Stimulated activated CD8-positive, alpha-beta memory T cell treated with anti-CD3 and anti-CD28 coated beads, Interleukin-7, amount 100 ng/mL, for 48 hours (primary cell): Measurements from ENCODE around the gene MEIOB.

Experiments used
- DNase-seq, 2 donors: peaks; one replicate each; pipeline ENCODE4 v3.0.0-alpha.2; 2020; ENCODE audit warnings: low read depth in 1 of 2; ENCODE audit errors: extremely low read depth in 1 of 2

Gene MEIOB

DNA sequence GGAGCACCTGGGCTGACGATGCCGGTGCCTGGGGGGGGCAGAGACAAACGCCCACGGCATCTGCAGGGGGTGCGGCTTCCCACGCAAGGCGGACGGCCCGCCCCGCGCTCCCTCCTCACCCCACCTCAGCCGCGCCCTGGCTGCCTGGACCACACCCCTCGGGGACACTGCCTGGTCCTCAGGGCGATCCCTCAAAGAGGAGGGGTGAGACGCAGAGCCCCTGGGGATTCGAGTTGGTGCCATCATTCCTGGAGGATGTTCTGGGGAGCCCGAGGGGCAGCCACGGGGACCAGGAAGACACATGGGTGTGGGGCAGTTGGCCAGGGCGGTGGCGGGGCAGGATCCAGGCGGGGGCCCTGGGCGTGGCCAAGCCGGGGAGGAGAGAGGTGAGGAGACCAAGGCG is 82.3 kb downstream of the MEIOB start:
- no peak for DNase-seq

DNA sequence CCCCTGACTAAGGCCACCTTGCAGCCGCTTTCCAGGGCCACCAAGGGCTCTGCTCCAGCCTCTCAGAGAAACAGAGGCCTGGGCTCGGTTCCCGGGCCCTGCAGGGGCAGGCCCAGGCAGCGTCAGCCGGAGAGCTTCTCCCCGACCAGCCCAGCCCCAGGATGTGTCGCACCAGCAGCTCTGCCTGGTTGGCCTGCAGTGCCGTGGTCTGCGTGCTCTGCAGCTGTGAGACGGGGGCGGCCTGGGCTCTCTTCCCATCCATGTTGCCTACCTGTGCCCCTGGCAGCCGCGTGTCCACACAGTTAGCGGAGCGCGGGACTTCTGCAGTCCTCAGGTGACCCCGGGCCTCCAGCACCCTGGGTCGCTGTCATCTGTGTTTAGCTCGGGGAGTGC is 83.3 kb downstream of the MEIOB start:
- DNase-seq, result no peak

DNA sequence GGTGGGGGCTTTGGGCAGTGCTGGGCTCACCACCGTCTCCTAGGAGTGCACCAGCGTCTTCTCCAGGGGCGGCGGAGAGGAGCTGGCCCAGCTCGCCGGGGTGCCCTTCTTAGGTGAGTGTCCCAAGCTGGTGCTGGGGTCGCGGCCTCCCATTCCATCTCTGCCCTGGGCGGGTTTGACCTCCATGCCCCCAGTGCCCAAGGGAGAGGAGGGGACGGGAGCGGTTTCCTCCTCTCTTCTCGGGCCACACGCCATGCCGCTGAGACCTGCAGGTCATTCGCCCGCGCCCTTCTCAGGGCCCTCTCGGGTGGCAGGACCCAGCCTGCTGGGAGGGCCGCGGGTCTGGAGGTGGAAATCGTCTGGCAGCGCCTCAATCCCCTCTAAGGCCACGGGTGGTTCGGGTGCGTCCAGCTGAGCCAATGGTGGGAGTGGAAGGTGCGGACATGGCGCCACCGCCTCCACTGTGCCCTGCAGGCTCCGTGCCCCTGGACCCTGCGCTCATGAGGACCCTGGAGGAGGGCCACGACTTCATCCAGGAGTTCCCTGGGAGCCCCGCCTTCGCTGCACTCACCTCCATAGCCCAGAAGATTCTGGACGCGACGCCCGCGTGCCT is 83.8 kb downstream of the MEIOB start:
- DNase-seq, result no peak

DNA sequence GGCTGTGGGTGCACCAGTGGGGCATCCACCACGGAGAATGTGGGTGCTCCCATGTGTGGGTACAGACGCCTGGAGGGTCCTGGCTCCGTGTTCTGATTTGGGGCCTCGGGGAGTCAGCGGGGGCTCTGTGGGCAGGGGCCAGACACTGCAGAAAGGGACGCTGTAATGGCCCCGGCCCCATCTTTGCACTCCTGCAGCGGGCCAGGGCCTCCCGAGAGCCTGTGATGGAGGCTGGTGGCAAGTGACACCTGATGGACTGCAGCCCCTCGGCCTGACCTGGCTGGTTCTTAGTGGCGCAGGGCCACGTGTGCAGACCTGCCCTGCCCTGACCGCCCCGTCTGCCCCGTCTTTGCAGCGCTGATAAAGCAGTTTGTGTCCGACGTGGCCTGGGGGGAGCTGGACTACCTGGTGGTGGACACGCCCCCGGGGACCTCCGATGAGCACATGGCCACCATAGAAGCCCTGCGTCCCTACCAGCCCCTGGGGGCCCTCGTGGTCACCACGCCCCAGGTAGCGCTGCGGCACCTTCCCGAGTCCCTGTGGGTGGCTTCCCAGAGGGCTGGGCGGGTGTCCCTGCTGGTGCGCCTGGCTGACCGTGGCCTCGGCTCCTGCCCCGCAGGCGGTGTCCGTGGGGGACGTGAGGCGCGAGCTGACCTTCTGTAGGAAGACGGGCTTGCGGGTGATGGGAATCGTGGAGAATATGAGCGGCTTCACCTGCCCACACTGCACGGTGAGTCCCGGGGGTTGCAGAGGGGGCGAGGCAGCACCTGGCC is 84.5 kb downstream of the MEIOB start:
- no peak for DNase-seq

DNA sequence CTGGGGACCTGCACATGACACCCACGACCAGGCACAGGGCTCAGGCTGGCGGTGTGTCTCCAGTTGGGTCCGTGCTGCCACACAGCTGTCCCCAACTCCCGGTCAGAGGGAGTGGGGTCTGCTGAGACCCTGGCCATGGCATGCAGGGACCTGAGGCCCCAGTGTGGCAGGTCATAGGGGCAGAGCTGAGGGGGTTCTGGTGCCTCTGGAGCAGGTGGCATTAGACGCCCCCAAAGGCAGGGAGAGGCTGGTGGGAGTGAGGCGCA is 85.0 kb downstream of the MEIOB start:
- no peak for DNase-seq

DNA sequence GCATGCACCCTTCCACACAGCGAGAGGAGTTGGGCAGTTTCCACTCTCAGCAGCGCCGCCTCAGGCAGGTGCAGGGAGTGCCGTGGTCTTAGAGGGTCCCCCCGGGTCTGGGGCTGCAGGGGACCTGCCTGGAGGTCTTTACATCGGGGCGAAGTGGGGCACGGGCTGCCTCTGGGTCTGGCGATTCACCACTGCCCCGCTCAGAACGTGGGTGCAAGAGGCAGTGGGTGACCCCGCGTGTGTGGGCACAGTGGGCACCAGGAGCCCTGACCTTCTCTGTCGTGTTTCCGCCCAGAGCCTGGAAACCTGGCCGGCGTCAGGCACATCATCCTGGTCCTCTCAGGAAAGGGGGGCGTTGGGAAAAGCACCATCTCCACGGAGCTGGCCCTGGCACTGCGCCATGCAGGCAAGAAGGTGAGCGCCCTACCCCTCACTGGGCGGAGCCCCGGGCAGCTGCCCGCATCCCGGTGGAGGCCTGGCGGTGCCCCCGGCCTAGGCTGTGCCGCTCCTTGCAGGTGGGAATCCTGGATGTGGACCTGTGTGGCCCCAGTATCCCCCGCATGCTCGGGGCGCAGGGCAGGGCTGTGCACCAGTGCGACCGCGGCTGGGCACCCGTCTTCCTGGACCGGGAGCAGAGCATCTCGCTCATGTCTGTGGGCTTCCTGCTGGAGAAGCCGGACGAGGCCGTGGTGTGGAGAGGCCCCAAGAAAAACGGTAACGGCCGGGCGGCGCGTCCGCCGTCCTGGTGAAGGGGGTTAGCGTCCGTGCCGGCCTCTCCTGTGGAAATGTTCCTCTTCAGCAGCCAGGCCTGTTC is 85.5 kb downstream of the MEIOB start:
- no peak for DNase-seq

DNA sequence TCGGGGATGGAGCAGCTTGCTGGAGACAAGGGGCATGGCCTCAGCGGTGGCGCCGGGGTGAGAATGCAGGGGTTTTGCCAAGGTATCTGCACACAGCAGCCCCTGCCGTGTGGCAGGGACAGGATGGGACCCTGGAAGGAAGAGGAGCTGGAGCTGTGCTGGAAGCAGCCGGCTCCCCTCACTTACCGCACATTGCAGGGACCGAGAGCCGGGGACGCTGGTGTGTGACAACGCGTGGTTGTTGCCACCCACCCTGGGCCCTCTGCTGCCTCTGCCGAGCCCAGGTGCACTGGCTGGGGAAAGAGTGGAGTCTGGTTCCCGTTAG is 86.2 kb downstream of the MEIOB start:
- no peak for DNase-seq

DNA sequence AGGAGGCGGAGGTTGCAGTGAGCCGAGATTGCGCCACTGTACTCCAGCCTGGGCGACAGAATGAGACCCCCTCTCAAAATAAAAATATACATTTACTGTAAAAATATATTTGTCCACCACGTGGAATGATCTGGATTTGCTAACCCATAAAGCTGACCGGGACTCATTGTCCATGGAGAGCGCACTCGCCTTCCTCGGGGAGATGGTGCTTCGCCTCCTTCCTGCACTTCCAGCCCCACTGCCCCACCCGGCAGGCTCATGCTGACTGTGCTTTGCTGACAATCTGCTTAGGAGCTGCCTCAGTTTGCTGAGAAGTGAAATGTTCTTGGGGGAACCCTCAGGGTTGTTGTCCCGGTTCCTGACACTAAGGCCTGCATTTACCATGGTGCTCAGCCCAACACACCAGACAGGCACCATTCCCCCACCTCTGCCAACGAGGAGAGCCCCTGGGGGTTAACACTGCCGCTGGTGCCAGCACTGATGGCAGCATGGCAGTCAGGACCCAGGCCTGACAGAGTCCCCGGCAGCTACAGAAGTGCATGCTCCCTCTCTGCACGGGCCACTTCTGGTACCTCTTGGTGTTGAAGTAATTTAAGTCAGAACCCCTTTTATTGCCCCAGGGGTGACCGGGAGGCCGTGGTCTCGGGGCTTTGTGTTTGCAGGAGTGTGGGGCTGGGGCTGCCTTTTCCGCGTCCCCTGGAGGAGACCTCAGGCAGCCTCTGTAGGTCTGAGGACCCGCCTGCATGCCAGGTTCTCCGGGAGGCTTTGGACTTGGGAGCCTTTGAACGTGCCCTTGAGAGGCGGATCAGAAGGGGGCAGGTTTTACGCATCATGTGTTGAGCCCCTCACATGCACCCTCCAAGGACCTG is 86.8 kb downstream of the MEIOB start:
- DNase-seq, result no peak
